Panc1 (cell line): ENCODE data around the gene SV2B. TPM values are rescaled to one million over a fixed set of nuclear protein-coding genes. Genes with fewer than 3 reads are reported as not detected.

ENCODE experiments used
- ATAC-seq: fragments of 200-7000 bp; cut with Tn5 transposase; 2 replicates; pipeline ENCODE4 v1.9.1; 2020; ENCODE audit warnings: mild to moderate bottlenecking, moderate library complexity
- BruUV-seq: library from RNA; stranded (reverse); fragments of 400-500 nt; replicated peaks from 2 replicates; lab custom pipeline; 2021; lab: Mats Ljungman, UMichigan
- CTCF ChIA-PET: fragments of 300-600 bp; sonication (Branson Sonifier 250); formaldehyde crosslinking; loops from one replicate; lab custom pipeline; 2022; ENCODE audit warnings: antibody characterized with exemption; lab: Charles Lee
- POLR2A ChIA-PET: fragments of 300-600 bp; sonication (Branson Sonifier 250); formaldehyde crosslinking; loops from one replicate; lab custom pipeline; 2022; ENCODE audit warnings: antibody characterized with exemption; lab: Charles Lee
- DNase-seq: peaks from one replicate; pipeline ENCODE4 v3.0.0-alpha.2; 2010; ENCODE audit warnings: low read depth, low spot score
- H3K27ac ChIP-seq: 2 replicates; pipeline ENCODE4 v1.5.1; 2011; ENCODE audit warnings: mild to moderate bottlenecking, low read length, inconsistent platforms
- H3K27me3 ChIP-seq: fragments of 200-500 bp; sonication (Bioruptor generic); 2 replicates; pipeline ENCODE4 v1.6.0; 2014; ENCODE audit warnings: low read length, inconsistent platforms; ENCODE audit not compliant: control insufficient read depth, insufficient read depth
- H3K36me3 ChIP-seq: fragments of 200-500 bp; sonication (Bioruptor generic); 2 replicates; pipeline ENCODE4 v1.5.1; 2014; ENCODE audit warnings: inconsistent platforms, mild to moderate bottlenecking, low read length, moderate library complexity; ENCODE audit not compliant: control insufficient read depth, insufficient read depth
- H3K4me1 ChIP-seq: 2 replicates; pipeline ENCODE4 v1.5.1; 2011; ENCODE audit warnings: inconsistent platforms, mild to moderate bottlenecking, low read length, moderate library complexity; ENCODE audit not compliant: control insufficient read depth, insufficient read depth
- H3K4me3 ChIP-seq, 2 experiments: 2 replicates each; pipeline ENCODE4 v1.5.1; 2011 to 2012; ENCODE audit warnings: low read depth in 2 of 2, low read length in 2 of 2, mild to moderate bottlenecking in 2 of 2, inconsistent platforms in 1 of 2, moderate library complexity in 1 of 2
- H3K9me3 ChIP-seq: fragments of 200-500 bp; sonication (Bioruptor generic); 2 replicates; pipeline ENCODE4 v1.5.1; 2014; ENCODE audit warnings: low read depth, mild to moderate bottlenecking, inconsistent platforms, low read length, moderate library complexity; ENCODE audit not compliant: control insufficient read depth, insufficient read depth
- CTCF ChIP-seq: fragments of 450-650 bp; IDR thresholded peaks from 2 replicates; pipeline ENCODE4 v1.5.1; 2017; ENCODE audit warnings: mild to moderate bottlenecking
- POLR2AphosphoS5 ChIP-seq: IDR thresholded peaks from 2 replicates; pipeline ENCODE4 v1.6.1; 2012; ENCODE audit warnings: mild to moderate bottlenecking, low read depth, low read length, moderate library complexity
- REST ChIP-seq, 2 experiments: IDR thresholded peaks; 2 replicates each; pipeline ENCODE4 v1.6.1; 2011 to 2012; ENCODE audit warnings: low read depth in 2 of 2, control low read depth in 1 of 2, low read length in 1 of 2, mild to moderate bottlenecking in 1 of 2, moderate library complexity in 1 of 2; ENCODE audit not compliant: insufficient read depth in 1 of 2
- SIN3A ChIP-seq: IDR thresholded peaks from 2 replicates; pipeline ENCODE4 v1.6.1; 2012; ENCODE audit warnings: low read depth, mild to moderate bottlenecking, low read length, moderate library complexity, borderline replicate concordance; ENCODE audit not compliant: insufficient read depth
- TCF7L2 ChIP-seq: IDR thresholded peaks from 2 replicates; pipeline ENCODE4 v1.6.1; 2011; ENCODE audit warnings: mild to moderate bottlenecking, low read depth, low read length, inconsistent platforms
- in situ Hi-C: cut with HindIII; loops from 2 replicates; pipeline ENCODE4 v1.10.0; 2016; ENCODE audit warnings: low sequenced_read_pairs, low pct_unique_long_range_greater_than_20kb
- intact Hi-C: fragments of 100-400 bp; cut with micrococcal nuclease; formaldehyde crosslinking; loops from one replicate; pipeline ENCODE4 v1.10.0; 2022; ENCODE audit not compliant: unreplicated experiment
- total RNA-seq: library from RNA; stranded (reverse); gene quantifications from one replicate; pipeline ENCODE4 v1.2.1, GENCODE V29; 2021; ENCODE audit not compliant: unreplicated experiment

Gene SV2B
- total RNA-seq, 1 experiment from 2014 or later, result not detected

- ChIA-PET POLR2A (no interaction called here), CTCF (no interaction called here)
- intact Hi-C loops (no loop called here), in situ Hi-C loops (no loop called here)
- TF ChIP-seq TCF7L2, result no peak
- no peak for TF ChIP-seq CTCF
- TF ChIP-seq REST (IDR thresholded peaks at IDR 0.05; ENCODE audit: insufficient read depth in 1 of 2, low read depth in 2 of 2, low read length in 1 of 2), result no peak
- TF ChIP-seq SIN3A, result no peak
- no peak for TF ChIP-seq POLR2AphosphoS5
- Histone ChIP-seq H3K4me1 (no peaks in the 10 kb centered on the region), H3K9me3 (no peaks in the 10 kb centered on the region), H3K27ac (no peak overlapping the region), H3K27me3 (0 out of 2 replicates have a peak, but pooled peaks cover 3% of the 10 kb centered on the region), H3K36me3 (no peaks in the 10 kb centered on the region), H3K4me3 (no peak overlapping the region)
- ATAC-seq, result no peak
- BruUV-seq, result no TSS peak
- DNase-seq, result no peak
Measured at GRCh38 chr15:91135201-91136130, 35.4 kb downstream of the SV2B start.

- ATAC-seq (no peak), DNase-seq (no peak)
- no peaks in the 10 kb centered on the region for H3K9me3 ChIP-seq
- no peak overlapping the region for H3K4me3 ChIP-seq
- BruUV-seq, result no TSS peak
- no peak overlapping the region for H3K27ac ChIP-seq
- intact Hi-C loops, result no loop called here
- POLR2A ChIA-PET, result no interaction called here
- in situ Hi-C loops, result no loop called here
- CTCF ChIA-PET, result no interaction called here
- no peaks in the 10 kb centered on the region for H3K4me1 ChIP-seq
- no peaks in the 10 kb centered on the region for H3K36me3 ChIP-seq
- TF ChIP-seq SIN3A (no peak), POLR2AphosphoS5 (no peak), TCF7L2 (no peak), REST (IDR thresholded peaks at IDR 0.05; ENCODE audit: insufficient read depth in 1 of 2, low read depth in 2 of 2, low read length in 1 of 2) (no peak), CTCF (no peak)
- 0 out of 2 replicates have a peak, but pooled peaks cover 3% of the 10 kb centered on the region for H3K27me3 ChIP-seq
Measured at GRCh38 chr15:91136386-91136923, 36.4 kb downstream of the SV2B start.
